CD4-positive, alpha-beta T cell treated with Interferon gamma for 1 hour (primary cell): ENCODE measurements around the gene SIRPB1.
"Not testable (repeated sequence)": the region's sequence is repeated elsewhere in the genome, so short reads cannot be mapped to it uniquely, and the experiment has no call there.

Experiments used
- DNase-seq: peaks from one replicate; pipeline ENCODE4 v3.0.0-alpha.2; 2020

Gene SIRPB1

GRCh38 chr20:1588533-1589460, 31.0 kb downstream of the SIRPB1 start:
- no peak for DNase-seq

- no peak for DNase-seq
Measured at GRCh38 chr20:1587781-1588532, 31.9 kb downstream of the SIRPB1 start.

GRCh38 chr20:1579488-1579887, 40.3 kb downstream of the SIRPB1 start:
- DNase-seq, result no peak

- DNase-seq, result no peak
Measured at GRCh38 chr20:1577906-1578305, 41.9 kb downstream of the SIRPB1 start.

GRCh38 chr20:1577313-1577712, 42.5 kb downstream of the SIRPB1 start:
- DNase-seq, result not testable (repeated sequence)

DNA sequence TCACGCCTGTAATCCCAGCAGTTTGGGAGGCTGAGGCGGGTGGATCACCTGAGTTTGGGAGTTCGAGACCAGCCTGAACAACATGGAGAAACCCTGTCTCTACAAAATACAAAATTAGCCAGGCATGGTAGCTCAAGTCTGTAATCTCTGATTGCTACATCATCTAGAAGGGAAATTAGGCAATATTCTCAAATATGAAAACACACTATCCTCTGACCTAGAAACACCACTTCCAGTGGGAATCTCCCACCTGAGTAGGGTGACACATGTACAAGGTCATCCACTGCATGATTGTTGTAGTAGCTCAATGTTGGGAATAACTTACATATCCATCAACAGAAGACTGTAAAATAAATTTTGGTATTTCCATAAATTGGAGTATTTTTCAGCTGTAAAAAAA, 43.2 kb downstream of the SIRPB1 start:
- DNase-seq, result no peak

DNA sequence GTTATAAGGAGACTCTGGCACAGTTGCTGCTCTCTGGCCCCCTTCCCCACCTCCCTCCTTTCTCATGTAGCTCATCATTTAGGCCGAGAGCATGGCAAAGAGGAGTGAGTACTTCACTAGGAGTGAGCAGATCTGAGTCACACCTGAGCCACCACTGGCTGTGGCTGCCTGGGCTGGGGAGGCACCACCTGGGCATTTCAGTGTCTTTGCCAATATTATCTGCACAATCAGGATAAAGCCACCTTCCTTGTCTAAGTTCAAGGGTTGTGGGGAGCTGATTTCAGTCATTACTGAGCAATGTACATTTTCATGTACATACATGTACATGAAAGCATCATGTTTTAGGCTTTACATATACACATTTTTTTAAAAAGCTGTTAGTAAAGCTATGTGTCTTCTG, 43.8 kb downstream of the SIRPB1 start:
- not testable (repeated sequence) for DNase-seq

DNA sequence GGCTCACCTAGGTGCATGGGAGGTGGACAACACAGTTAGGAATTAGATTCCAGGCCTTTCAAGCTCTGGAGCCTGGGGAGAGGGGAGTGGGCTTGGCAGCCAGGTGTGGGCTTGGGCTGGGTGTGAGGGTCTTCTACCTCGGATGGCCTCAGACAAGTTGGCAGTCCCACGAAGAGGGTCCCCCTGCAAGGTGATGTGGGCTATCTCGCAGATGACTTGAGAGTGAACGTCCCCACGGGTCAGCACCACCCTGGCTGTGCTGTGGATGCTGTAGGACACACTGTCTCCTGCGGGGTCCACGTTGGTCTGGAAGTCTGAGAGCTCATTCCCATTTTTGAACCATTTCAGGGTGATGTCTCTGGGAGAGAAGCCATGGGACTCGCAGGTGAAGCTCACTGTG, 48.2 kb downstream of the SIRPB1 start:
- not testable (repeated sequence) for DNase-seq
